ENCODE results near the gene FOXI1. TPM values are rescaled to one million over a fixed set of nuclear protein-coding genes. Genes with fewer than 3 reads are reported as not detected.
"Not testable (repeated sequence)": the region's sequence is repeated elsewhere in the genome, so short reads cannot be mapped to it uniquely, and the experiment has no call there.

Gene FOXI1
- total and polyA plus RNA-seq, 12 donors: not detected

DNA sequence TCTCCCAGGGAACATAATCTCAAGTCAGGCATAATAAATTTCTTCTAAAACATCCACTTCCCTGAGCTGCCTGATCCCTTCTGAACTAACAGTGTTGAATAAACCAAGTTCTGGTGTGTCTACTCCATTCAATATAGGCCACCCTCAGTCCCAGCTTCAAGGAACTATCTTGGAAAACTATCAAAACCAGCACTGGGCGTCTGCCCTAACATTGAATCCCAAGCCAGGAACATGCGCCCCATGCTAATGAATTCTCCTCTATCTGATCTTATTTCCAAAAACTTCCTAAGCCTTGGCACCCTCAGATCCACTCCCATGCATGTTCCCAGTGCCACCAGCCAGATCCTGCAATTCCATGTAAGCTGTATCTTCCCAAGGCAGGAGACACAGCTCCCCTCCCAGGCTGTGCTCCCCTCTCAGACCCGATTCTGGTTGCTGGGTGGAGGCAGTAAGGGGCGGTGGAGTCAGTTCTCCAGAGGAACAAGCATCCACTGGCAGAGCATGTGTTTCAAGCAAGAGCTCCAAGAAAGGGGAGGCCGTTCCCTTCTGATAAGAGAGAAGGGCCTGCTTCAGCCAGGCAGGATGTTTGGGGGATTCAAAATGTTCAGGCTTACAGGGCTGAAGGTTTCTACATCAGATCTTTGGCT lies 13.1 kb upstream of the FOXI1 start:
- Histone ChIP-seq H3K9me3 (no peaks in the 10 kb centered on the region), H3K4me3 (no peak overlapping the region), H3K4me1 (peaks cover 0 to 23% (median 0%) of the 10 kb centered on the region in 9 donors), H3K36me3 (no peaks in the 10 kb centered on the region), H3K27me3 (peaks cover 0 to 10% (median 0%) of the 10 kb centered on the region in 7 donors), H3K27ac (no peak overlapping the region)
- no peak for TF ChIP-seq CTCF (IDR thresholded peaks at IDR 0.05)
- intact Hi-C loops (cut with DNase I): loop anchor here in 1 of 10 donors (10.0 kb wide), 1 partner anchor 312 kb away; no protein-coding TSS in a partner anchor
- WGBS, 2 donors: 57% methylated on average over 5 of the region's 5 CpGs
- no peak for ATAC-seq
- no peak for DNase-seq

DNA sequence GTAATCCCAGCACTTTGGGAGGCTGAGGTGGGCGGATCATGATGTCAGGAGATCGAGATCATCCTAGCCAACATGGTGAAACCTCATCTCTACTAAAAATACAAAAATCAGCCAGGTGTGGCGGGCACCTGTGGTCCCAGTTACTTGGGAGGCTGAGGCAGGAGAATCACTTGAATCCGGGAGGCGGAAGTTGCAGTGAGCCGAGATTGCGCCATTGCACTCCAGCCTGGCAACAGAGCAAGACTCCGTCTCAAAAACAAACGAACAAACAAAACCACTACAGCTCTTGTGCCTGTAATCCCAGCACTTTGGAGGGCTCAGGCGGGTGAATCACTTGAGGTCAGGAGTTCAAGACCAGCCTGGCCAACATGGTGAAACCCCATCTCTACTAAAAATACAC lies 11.4 kb upstream of the FOXI1 start:
- ATAC-seq, H3K27me3 ChIP-seq, H3K27ac ChIP-seq, H3K36me3 ChIP-seq, DNase-seq, H3K4me3 ChIP-seq, H3K9me3 ChIP-seq: not testable (repeated sequence)
- 92 to 94% methylated on average over 10 of the region's 10 CpGs for WGBS, 2 donors
- H3K4me1 ChIP-seq: peaks cover 0 to 32% (median 0%) of the 10 kb centered on the region in 9 donors
- intact Hi-C loops (cut with DNase I): loop anchor here in 1 of 10 donors (10.0 kb wide), 1 partner anchor 310 kb away; no protein-coding TSS in a partner anchor

- WGBS, 2 donors: 47 to 72% methylated on average over 1 of the region's 1 CpG
- peaks cover 0 to 10% (median 0%) of the 10 kb centered on the region in 7 donors for H3K27me3 ChIP-seq
- ATAC-seq (peak in 1 of 8 donors; percentile 43), DNase-seq (no peak)
- no peak overlapping the region for H3K4me3 ChIP-seq
- TF ChIP-seq CTCF (IDR thresholded peaks at IDR 0.05): no peak
- no peak overlapping the region for H3K27ac ChIP-seq
- H3K4me1 ChIP-seq: peaks cover 0 to 39% (median 0%) of the 10 kb centered on the region in 9 donors
- H3K36me3 ChIP-seq: no peaks in the 10 kb centered on the region
- H3K9me3 ChIP-seq: peaks cover 0 to 10% (median 0%) of the 10 kb centered on the region in 11 donors
- intact Hi-C loops (cut with DNase I): loop anchor here in 1 of 10 donors (10.0 kb wide), 1 partner anchor 309 kb away; no protein-coding TSS in a partner anchor
Measured at GRCh38 chr5:170095646-170096045, 10.1 kb upstream of the FOXI1 start.

- no peak for TF ChIP-seq CTCF (IDR thresholded peaks at IDR 0.05)
- DNase-seq (no peak), ATAC-seq (no peak)
- peaks cover 0 to 39% (median 0%) of the 10 kb centered on the region in 9 donors for H3K4me1 ChIP-seq
- peaks cover 0 to 10% (median 0%) of the 10 kb centered on the region in 11 donors for H3K9me3 ChIP-seq
- H3K27ac ChIP-seq: no peak overlapping the region
- WGBS, 2 donors: 59 to 60% methylated on average over 9 of the region's 9 CpGs
- no peak overlapping the region for H3K4me3 ChIP-seq
- no peaks in the 10 kb centered on the region for H3K36me3 ChIP-seq
- H3K27me3 ChIP-seq: peaks cover 0 to 9% (median 0%) of the 10 kb centered on the region in 7 donors
- intact Hi-C loops (cut with DNase I): loop anchor here in 1 of 10 donors (10.0 kb wide), 1 partner anchor 307 kb away; no protein-coding TSS in a partner anchor
Measured at GRCh38 chr5:170097934-170098333, 7.8 kb upstream of the FOXI1 start.
